SKM-1 (cell line): ENCODE measurements around the gene EEIG1.

ENCODE experiments used
- DNase-seq: peaks from one replicate; lab custom pipeline; 2025; ENCODE audit not compliant: unreplicated experiment; lab: John Stamatoyannopoulos, UW

Gene EEIG1

DNA sequence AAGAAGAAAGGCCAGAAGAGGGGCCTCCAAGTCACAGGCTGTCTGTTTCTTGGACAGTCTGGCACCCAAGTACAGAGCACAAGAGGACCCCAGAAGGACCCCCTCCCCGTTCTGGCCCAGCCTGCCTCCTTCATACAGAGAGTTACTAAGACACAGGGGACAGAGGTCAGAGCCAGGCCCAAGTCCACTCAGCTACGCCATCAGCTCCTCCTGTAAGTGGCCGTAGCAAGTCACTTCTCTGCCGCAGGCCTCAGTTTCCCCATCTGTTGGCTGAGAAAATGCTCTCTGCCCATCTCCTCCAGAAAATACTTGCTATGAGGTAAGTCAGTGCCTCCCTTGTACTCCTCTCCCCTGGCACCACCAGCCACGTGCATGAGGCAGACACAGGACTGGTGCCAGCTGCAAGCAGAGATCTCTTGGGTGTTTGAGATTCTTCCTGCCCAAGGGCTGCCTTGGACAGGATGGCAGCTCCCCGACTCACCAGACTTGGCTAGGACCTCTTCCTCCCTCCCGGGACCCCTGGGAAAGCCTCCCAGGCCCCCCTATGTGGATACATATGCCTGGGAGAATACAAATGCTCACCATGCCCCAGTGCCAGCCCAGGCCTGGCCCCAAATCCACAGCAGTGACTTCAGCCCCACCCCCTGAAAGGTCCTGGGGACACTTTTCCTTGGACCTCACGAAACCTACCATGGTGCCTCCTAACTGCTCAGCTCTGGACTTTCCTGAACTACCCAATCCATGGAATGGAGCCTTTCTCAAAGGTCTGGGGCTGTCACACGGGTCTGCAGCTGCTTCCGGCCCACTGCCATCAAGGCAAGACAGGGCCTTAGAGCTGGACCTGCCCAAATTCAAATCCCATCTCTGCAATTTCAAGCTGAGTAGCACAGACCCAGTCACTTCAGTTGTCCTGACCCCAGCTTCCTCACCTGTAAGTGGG lies 5.1 kb downstream of the EEIG1 start:
- DNase-seq, result no peak

- DNase-seq, result no peak
These were observed 6.0 kb downstream of the EEIG1 start for GRCh38 chr9:127974769-127975261.

- DNase-seq, result no peak
These were observed 6.6 kb downstream of the EEIG1 start for GRCh38 chr9:127974001-127974768.

DNA sequence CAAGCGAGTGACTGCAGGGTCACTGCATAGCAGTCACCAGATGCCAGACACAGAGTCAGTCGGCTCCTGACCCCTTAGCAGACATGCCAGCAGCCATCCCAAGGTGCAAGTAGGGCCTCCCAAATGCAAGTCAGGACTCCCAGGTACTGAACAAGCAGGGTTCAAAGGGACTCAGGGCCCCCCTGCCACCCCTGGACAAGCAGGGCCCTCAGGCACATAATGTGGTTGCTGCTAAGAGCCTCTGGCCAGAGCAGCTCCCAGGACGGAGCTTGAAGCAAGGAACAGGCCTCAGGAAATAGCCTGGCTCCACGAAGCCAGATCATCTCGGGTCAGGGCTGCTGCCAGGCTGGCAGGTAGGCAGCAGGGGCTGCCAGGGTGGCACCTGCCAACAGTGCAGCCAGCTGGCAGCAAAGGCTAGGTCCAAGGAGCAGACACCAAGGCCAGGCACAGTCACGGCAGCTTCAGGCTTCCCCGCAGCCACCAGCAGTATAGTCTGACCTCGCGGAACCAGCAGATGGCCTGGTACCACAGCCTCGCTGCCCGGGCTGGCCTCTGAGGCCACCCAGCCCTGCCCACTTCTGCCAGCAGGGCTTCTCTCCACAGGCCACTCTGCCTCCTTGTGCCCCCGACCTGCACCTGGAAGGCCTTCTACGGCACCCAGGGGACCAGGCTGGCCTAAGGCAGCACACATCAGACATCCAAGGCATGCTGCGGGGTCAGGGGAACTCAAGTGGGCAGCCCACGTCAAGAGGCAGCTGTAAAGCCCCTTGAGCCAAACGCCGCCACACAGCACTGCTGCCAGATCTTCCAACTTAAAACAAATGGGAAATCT lies 7.4 kb downstream of the EEIG1 start:
- DNase-seq, result no peak

GRCh38 chr9:127972236-127972871 lies 8.4 kb downstream of the EEIG1 start:
- DNase-seq, result no peak

DNA sequence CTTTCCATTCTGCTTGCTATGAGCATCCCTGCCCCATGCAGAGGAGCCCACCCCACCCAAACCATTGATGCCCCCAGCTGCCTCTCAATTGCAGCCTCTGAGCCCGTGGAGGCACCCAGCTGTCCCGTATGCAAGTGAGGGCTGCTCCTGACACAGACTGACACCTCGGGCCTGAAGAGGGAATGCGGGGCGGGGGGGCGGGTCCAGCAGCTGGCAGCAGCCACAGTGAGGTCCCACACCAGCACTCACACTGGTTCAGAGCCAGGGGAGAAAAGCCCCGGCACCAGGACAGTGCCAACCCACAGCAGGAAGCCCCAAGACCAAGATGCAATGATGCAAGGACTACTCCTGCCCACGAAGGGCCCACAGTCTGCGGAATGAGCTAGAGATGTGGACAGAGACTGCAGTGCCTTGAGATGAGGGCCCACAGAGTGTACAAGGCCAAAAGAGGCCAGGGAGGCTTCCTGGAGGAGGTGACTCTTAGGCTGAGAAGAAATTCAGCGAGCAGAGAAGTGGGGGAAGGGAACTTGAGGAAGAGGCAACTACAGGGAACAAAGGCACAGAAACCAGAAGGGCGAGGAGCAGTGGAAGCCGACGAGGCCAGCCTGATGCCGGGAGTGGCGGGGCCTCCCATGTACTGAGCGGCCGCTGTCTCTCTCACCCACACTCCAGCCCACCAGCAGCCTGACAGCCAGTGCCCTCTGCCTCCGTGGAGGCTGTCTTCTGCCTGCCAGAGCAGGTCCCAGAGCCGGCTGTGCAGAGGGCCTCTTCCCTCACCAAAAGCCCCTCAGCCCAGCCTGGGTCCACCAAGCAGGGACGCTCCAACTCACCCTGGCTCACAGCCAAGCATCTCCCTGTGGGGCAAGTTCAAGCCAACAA lies 9.2 kb downstream of the EEIG1 start:
- no peak for DNase-seq

DNA sequence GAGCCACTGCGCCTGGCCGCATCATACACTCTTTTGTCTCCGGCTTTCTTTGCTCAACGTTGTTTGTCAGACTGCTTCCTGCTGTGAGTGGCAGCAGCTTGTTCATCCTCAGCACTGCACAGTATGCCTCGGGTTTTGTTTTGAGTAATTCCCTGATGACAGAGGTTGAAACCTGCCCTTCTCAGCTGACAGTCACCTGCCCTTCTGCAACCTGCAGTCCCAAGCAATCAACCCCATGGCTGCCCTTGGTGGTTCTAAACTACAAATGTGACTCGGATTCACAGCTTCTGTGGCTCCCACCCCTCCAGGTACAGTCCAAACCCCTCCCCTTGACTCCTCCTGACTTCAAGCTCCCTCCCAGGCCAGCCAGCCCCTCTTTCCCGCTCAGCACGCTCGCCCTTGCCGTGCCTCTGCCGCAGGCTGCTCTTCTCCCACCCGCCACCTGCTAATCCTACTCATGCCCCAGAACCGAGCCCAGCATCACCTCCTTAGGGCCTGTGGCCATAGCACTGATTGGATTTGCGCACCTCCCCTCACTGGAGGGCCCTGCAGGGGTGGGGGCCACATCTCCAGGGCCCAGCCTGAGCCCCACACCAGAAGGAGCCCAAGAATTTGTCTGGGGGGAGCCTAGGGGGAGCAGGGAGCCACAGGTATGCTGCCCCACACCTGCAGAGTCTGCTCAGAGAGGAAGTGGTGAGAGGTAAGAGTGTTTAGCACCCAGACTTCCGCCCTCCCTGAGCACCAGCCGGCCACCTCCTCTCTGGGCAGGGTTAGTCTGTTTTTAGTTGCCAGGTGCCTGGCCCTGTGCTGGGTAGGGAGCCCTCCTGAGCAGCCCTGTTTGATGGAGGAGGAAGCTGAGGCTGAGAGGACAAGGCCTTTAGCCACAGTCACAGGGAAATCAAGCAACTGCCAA lies 10.1 kb downstream of the EEIG1 start:
- no peak for DNase-seq

DNA sequence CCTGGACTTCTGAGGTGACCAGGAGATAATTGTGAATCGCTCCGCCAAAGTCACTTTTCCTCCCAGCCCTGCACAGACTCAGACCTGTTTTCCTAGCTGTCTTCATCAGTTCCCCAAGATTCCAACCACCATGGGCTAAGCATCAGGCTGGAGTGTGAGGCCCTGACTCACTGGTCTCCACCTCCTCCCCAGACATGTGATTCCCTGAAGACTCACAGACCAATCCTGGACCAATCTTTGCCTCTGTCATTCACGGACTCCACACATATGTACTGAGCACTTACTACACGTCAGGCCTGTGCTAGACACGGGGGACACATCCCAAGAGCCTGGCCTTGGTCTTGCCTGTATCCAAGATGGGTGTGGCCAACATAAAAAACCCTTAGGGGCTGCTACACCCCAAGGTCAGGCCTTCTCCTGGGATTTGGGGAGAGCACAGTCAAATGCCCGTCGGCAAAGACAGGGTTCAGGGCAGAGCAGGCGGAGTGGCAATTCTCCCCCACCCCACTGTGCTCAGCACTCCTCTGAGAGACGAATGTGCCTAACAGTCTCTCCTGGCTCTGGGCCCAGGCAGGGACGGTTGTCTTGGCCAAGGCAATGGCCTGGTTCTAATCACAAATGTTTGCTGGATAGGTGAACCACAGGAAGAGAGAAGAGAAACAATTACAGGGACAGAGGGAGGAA lies 11.9 kb downstream of the EEIG1 start:
- DNase-seq, result no peak

DNA sequence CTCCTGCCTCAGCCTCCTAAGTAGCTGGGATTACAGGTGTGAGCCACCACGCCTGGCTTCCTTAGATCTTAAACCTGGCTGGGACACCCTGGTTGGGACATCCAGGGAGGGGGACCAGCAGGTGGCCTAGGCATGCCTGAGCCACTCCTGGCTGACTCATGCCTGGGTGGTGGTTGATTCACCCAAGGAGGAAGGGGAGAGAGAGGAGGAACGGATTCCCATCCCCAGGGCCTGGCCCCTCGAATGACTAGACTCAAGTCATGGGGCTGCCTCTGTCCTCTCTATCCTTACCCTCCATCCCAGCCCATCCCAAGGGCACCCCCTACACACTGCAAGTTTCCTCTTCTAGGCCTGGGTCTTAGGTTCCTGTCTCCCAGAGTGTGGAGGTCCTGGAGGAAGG lies 12.7 kb downstream of the EEIG1 start:
- DNase-seq, result no peak

DNA sequence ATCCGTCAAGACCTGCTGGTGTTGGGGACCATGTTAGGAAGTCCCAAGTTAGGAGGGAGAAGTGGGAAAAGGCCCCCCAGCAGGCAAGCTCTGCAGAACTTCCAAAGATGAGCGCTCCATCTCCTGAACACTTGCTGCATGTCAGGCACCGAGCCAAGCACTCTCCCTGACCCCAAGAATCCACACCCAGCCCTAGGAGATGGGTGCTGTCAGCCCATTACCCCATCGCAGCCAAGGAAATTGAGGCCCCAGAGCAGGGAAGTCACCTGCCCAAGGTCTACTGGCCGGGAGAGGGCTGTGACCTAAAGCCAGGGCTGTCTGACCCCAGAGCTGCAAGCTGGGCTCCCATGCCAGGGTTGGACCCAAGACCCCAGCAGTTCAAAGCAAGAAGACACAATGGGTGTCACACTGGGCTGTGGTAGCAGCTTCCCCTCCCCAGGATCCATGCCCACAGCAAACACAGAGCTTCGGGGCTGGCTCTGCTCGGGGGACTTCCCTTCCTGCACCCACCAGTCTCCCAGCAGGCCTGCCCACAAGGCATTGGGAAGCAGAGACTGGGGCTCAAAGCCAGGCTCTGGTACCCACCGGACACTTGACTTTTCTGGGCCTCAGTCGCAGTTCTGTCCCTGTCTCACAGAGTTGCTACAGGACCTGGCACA lies 13.5 kb downstream of the EEIG1 start:
- no peak for DNase-seq

DNA sequence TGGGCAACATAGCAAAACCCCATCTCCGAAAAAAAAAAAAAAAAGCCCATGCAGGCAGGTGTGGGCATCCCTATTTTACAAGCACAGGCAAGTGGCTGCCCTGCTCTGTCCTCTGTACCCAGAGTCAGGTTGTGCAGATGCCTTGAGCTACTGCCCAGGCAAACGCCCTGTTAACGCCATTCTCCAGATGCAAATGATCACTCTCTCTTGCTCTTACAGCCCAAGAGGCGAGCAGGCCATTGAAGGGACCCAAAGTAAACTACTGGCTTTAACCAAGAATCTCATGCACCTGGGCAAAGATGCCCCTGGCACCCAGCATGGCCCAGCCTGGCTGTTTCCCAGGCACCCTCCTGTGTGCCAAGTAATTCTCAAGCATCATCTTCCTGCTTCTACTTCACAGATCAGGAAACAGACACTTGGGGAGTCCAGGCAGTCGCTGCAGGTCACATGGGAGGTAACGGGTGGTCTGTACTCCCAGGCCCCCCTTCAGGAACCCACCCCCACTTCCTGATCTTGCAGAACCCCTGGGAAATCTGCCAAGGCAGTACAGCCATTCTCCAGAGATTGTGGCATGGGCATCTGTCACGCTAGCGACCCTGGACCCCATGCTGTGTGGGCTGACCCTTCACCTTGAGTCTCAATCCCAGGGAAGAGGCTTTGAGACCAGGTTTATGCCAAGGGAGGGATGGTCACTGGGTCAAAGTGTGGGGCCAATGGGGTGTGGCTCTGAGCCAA lies 14.2 kb downstream of the EEIG1 start:
- DNase-seq, result no peak

GRCh38 chr9:127965953-127966352 lies 14.8 kb downstream of the EEIG1 start:
- no peak for DNase-seq

- DNase-seq, result no peak
These were observed 17.3 kb downstream of the EEIG1 start for GRCh38 chr9:127963359-127964064.

GRCh38 chr9:127963041-127963358 lies 17.8 kb downstream of the EEIG1 start:
- DNase-seq, result no peak

GRCh38 chr9:127962278-127962677 lies 18.5 kb downstream of the EEIG1 start:
- no peak for DNase-seq

DNA sequence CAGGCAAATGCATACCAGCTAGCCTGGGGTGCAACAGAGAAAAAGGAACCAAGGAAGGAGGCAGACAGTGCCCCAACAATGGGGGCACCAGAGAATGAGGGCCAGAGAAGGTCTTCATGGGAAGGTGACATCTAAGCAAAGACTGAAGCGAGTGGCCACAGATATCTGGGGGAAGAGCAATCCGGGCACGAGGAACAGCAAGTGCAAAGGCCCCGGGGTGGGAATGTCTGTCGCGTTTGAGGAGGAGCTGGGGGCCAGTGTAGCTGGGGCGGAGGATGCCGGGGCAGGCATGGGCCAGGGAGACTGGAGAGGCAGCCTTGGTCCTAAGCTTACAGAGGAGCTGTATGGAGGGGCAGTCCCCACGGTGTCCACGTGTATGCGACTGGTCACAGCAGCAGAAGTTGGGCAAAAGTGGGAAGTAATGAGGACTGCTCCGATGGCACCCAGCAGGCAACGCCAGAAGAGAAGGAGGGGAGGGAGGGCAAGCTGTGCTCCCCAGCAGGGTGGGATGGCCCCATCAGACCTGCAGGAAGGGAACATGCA lies 19.1 kb downstream of the EEIG1 start:
- no peak for DNase-seq
